NCI-H69 (cell line): ENCODE results near the gene SLC35F2.
A peak's percentile ranks its signal among the peaks of the same experiment; 100 is the strongest.
"Not testable (repeated sequence)": the region's sequence is repeated elsewhere in the genome, so short reads cannot be mapped to it uniquely, and the experiment has no call there.

Source experiments
- DNase-seq: peaks from one replicate; lab custom pipeline; 2025; lab: John Stamatoyannopoulos, UW

Gene SLC35F2, protein sequence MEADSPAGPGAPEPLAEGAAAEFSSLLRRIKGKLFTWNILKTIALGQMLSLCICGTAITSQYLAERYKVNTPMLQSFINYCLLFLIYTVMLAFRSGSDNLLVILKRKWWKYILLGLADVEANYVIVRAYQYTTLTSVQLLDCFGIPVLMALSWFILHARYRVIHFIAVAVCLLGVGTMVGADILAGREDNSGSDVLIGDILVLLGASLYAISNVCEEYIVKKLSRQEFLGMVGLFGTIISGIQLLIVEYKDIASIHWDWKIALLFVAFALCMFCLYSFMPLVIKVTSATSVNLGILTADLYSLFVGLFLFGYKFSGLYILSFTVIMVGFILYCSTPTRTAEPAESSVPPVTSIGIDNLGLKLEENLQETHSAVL

DNA sequence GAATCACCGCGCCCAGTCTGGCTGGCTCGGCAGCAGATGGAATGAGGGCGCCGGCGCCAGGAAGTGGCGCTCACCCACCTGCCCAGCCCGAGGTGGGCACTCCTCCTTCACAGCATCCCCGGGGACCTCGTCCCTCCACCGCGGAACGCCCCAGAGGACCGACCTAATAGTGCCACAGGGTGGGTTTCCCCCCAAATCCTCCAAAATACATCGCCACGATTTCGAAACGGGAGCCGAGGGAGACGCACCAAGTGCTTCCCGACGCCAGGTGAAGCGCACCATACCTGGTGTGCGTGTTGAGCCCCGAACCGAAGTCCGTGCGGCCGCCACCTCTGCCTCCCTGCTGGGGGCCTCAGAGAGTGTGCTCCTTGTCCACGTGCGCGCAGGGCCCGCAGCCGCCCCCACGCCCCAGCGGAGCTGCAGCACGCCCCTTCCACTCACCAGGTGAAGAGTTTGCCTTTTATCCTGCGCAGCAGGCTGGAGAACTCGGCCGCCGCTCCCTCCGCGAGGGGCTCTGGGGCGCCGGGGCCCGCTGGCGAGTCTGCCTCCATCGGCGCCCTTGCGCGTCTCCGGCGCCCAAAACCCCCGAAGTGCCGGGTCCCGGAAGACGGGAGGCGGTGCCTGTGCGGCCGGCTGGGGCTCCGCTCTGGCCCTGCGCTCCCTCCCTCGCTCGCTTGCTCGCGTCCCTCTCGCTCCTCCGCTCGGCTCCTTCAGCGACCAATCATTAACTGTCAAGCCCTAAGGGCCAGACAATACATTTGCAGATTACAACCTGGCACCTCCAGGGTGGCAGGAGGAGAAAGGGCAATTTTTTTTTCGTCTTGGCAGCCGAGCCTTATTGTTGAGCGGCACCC is at the start of gene SLC35F2:
Gene SLC35F2 (minus strand): TSS at position 571 of the 854 bp plus-strand sequence. CDS start 20 bp downstream, at position 551.
- peak; percentile 95 for DNase-seq

DNA sequence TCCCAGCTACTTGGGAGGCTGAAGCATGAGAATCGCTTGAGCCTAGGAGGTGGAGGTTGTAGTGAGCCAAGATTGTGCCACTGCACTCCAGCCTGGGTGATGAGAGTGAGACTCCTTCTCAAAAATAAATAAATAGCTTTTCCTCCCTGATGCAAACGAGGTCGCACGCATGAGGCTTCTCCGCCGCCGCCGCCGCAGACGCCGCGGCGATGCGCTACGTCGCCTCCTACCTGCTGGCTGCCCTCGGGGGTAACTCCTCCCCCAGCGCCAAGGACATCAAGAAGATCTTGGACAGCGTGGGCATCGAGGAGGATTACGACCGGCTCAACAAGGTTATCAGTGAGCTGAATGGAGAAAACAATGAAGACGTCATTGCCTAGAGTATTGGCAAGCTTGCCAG is 49.6 kb upstream of the SLC35F2 start:
- DNase-seq: no peak

DNA sequence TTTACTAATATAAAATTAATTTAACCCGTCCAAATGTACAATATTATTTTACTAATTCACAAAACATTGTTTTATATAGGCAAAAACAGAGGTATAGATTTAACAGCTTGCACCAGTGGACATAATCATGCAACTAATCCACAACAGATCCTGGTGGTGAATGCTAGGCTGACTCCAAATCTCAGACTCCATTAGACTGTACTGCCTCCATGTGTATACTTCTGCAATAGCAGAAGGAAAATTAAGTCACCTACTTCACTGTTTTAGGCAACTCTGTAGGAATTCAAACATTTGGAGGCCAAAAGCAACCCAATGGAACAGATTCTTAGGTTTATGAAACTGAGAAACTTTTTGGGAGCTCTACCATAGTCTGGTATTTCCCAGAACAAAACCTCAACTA is 39.7 kb upstream of the SLC35F2 start:
- peak; percentile 52 for DNase-seq

DNA sequence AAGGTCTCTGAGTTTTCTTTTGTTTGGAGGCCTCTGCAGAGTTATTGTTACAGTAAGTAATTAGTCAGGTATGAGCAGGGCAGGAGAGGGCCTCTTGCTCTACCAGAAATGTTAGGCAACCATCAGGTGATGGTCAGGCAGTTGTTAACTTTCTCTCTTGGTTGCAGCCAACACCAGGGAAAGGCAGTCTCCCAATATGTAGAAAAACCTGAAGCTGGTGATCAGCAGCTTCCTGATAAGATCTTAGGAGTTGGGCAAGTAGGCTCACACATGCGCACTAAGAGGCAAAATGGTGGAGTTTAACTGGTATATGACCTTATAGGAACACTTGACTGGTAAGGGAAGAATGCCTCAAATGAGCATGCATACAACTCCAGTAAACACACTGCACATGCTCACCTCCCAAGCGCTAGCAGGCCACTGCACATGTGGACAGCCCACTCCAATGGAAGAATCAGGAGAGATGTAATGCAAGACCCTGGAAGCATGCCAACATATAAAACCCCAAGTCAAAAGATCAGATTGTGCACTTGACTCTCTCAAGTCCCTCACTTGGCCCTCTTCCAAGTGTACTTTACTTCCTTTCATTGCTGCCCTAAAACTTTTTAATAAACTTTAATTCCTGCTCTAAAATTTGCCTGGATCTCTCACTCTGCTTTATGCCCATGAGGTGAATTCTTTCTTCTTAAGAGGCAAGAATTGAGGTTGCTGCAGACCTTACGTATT is 23.7 kb upstream of the SLC35F2 start:
- no peak for DNase-seq

DNA sequence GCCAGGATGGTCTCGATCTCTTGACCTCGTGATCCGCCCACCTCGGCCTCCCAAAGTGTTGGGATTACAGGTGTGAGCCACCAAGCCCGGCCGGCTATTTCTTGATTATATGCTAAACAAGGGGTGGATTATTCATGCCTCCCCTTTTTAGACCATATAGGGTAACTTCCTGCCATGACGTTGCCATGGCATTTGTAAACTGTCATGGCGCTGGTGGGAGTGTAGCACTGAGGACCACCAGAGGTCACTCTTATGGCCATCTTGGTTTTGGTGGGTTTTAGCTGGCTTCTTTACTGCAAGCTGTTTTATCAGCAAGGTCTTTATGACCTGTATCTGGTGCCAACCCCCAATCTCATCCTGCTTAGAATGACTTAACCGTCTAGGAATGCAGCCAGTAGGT is 22.9 kb upstream of the SLC35F2 start:
- DNase-seq: not testable (repeated sequence)

DNA sequence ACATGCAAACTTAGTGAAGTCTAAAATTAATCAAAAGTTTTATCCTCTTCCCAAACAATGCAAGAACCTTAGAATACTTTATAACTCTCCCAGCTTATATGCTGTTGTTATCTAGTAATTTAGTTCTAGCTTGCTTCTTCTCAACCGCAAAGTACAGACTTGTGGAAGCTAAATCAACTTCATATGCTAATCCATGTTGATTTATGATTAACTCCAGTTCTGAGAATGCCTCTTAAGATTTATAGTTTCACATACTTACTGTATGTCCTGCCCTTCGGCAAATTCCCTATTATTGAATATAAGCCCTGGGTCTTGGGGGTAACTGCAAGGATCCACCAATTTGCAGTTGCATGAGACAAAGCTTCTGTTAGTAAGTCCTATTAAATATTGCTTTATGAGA is 17.6 kb upstream of the SLC35F2 start:
- no peak for DNase-seq

DNA sequence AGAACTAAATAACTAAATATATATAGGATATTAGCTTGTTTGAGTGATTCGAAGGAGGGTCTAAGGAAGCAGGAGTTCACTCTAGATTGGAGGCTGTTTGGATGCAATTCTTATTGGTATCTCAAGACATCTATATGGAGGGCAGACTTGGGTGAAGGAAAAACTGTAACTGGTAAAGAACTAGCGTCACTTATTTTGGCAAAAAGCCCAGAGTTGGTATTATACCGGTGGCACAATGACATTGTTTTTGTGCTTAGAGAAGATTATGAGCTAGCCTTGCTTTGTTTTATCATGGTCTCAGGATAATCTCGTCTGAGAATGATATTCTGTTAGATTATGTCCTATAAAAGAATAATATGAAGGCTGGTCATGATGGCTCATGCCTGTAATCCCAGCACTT is 6.0 kb upstream of the SLC35F2 start:
- peak; percentile 22 for DNase-seq

DNA sequence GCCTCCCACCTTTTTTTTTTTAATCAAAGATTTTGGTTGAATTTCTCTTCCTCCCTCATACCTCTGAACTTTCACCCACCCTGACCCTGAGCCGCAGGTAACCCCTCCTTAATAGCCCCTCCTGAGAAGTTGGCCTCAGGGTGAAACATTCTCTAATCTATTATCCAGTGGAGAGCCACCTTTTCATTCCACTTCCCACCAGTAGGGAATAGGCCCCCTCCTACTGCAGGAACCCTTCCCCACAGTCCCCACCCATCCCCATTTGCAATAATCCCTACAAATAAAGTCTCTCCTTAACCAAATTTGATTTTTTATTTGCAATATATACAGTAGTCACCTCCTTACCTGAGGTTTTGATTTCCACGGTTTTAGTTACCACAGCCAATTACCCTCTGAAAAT is 2.1 kb upstream of the SLC35F2 start:
- peak; percentile 42 for DNase-seq

DNA sequence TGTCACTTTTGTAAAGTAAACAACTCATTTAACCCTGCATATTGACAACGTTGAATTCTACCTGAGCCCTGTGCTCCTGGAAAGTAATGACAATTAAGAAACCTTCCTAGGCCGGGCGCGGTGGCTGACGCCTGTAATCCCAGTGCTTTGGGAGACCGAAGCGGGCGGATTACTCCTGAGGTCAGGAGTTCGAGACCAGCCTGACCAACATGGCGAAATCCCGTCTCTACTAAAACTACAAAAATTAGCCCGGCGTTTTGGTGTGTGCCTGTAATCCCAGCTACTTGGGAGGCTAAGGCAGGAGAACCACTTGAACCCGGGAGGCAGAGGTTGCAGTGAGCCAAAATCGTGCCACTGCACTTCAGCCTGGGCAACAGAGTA is 1.6 kb upstream of the SLC35F2 start:
- peak; percentile 39 for DNase-seq

DNA sequence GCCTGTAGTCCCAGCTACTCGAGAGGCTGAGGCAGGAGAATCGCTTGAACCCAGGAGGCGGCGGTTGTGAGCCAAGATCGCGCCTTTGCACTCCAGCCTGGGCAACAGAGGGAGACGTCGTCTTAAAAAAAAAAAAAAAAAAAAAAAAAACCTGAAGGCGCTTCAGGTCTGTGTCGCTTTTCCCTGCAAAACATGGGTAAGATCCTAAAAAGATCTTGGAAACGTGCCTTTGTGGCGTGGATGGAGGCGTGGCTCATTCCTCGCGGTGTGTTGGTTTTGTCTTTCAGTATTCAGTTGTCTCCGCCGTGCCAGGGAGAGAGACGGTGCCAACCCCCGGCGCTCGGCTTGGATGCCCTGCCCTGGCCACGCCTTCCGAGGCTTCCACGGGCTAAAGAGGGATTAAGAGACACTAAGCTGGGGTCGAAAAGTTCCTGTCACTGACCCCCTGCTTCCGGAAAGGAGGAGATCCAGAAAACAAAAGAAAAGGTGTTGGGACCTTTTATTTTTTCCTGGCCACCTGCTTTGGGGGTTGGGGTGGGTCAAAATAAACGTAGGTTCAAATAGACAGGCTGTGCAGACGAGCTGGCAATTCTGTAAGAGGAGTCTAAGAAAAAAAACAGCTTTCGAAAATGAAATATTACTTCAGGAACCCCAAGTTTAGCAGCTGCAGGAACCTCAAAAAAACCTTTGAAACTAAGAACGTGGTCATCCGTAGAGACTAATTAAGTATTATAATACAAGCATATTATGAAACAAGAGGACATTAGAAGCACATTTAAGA is 1.1 kb upstream of the SLC35F2 start:
- DNase-seq: peak; percentile 86

DNA sequence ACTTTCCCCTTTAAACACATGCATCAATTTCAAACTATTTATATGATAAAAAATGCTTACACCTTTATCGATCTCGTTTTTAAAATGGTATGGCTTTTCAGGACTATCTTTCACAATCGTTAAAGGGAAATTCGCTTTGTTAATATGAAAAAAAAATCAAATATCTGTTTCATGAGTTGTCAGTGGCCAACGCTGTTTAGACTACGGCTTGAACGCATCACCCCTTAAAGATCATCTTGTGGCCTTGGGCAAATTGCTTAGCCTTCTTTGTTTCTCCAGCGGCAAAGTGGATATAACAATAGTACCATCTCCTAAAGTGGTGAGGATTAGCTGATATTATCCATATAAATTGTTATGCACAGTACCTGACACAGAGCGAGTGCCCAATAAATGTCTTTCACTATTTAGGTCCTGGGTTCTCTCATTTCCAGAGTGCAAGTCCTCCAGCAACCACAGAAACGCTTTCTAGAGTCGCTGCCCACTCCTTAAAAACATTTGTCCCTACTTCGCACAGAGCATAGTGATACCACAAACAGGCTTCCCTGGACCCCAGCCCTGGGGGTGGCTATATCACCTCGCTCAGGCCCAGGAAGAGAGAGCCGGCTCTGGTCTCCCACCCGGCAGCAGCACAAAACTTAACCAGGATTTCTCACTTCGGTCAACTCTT is 904 bp downstream of the SLC35F2 start:
- no peak for DNase-seq

DNA sequence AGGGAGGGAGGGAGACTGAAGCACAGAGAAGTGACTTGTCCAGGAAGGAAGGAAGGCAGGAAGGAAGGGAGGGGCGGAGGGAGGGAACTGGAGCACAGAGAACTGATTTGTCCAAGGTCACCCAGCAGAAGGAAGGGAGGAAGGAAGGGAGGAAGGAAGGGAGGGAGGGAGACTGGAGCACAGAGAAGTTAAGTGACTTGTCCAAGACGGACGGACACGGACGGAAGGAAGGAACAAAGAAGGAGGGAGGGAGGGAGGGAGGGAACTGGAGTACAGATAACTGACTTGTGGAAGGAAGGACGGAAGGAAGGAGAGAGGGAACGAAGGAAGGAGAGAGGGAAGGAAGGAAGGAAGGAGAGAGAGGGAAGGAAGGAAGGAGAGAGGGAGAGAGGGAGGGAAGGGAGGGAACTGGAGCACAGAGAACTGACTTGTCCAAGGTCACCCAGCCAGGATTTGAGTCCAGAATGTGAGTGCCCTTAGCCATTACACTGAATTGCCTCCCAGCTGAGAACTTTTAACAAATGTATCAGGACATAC is 1.5 kb downstream of the SLC35F2 start:
- DNase-seq: peak; percentile 57

DNA sequence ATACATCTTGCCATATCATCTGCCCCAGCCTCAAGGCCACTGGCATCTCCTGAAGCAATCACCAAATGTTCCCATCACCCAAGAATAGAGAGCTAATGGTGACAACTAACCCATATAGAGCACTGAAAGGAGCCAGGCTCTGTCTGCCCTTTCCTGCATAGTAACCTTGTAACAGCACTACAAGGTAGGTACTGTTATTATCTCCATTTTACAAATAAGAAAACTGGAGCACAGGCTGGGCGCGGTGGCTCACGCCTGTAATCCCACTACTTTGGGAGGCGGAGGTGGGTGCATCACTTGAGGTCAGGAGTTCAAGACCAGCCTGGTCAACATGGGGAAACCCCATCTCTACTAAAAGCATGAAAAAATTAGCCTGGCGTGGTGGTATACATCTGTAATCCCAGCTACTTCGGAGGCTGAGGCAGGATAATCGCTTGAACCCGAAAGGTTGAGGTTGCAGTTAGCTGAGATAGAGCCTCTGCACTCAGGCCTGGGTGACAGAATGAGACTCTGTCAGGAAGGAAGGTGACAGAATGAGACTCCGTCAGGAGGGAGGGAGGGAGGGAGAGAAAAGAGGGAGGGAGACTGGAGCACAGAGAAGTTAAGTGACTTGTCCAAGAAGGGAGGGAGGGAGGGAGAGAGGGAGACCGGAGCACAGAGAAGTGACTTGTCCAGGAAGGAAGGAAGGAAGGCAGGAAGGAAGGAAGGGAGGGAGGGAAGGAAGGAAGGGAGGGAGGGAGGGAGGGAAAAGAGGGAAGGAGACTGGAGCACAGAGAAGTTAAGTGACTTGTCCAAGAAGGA is 2.2 kb downstream of the SLC35F2 start:
- DNase-seq: peak; percentile 12

DNA sequence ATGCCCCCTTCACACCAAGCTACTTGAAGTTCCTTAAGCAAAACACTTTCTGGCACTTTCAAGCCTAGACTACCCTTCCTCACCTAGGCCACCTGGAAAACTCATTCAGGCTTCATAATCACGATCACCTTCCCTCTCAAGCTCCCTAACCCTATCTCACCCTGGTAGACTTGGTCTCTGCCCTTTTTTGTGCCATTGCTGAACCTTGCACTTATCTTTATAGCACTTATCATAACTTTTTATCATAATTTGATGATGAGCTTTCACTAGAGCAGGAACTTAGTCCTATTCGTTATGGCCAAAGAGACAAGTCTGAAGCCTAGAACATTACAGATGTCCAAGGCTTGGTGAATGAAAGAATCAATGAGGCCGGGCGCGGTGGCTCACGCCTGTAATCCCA is 5.5 kb downstream of the SLC35F2 start:
- no peak for DNase-seq

DNA sequence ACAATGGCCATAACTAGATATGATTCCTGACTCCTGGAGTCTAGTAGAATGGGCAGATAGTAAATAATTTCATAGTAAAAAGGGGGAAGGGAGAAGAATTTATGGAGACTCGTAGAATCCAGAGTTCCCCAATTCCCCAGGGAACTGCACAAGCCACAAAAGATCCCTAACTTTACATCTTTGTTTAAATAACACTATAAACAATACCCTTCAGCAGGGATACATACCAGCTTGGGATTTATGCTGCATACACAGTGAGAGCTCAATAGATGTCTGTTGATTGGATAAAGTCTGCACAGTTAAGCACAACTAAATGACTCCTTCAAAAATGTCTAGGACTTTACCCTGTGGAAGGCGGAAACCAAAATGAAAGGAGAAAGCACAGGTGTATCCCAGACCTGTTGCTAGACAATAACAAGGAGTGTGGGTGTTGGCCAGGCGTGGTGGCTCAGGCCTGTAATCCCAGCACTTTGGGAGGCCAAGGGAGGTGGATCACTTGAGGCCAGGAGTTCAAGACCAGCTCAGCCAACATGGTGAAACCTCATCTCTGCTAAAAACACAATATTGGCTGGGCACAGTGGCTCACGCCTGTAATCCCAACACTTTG is 6.8 kb downstream of the SLC35F2 start:
- DNase-seq: no peak

DNA sequence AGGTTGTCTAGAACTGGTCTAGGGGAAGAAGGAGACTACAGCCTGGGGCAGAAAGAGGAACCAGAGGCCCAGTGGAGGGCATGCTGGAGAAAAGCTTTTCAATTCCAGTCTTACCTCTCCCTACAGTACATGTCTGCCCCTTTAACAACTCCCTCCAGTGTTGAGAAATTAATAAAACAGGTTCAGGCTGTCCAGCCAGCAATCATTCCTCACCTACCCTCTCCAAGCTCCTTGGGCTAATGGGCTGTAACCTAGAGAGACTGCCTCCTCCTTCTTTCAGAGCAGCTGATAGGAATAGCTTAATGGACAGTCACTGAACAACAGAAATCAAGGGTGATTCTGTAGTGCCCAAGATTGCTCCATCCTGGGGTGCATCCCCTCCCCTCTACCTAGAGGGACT is 8.8 kb downstream of the SLC35F2 start:
- DNase-seq: no peak

DNA sequence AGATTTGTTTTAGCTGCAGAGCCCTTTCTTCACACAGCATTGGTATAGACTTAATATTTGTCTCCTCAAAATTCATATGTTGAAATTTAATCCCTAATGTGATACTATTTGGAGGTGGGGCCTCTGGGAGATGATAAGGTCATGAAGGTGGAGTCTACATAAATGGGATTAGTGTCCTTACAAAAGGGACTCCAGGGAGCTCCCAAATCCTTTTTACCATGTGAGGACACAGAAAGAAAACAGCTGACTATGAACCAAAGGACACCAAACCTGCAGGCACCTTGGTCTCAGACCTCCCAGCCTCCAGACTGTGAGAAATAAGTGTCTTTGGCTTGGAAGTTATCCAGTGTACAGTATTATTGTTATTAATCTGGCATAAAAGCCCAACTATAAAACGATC is 10.2 kb downstream of the SLC35F2 start:
- DNase-seq: no peak

DNA sequence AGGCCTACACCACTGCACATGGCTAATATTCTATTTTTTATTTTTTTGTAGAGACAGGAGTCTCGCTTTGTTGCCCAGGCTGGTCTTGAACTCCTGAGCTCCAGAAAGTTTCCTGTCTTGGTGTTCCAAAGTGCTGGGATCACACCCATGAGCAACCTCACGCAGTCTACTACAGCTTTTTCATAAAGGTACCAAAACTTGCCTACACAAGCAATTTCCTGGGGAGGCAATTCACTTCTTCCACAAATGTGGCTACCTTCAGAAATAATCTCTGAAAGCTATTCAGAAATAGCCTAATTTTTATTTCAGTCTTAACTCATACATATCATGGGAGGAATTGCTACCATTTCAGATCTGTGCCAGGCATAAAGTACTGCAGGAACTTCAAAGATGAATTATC is 11.4 kb downstream of the SLC35F2 start:
- DNase-seq: no peak

DNA sequence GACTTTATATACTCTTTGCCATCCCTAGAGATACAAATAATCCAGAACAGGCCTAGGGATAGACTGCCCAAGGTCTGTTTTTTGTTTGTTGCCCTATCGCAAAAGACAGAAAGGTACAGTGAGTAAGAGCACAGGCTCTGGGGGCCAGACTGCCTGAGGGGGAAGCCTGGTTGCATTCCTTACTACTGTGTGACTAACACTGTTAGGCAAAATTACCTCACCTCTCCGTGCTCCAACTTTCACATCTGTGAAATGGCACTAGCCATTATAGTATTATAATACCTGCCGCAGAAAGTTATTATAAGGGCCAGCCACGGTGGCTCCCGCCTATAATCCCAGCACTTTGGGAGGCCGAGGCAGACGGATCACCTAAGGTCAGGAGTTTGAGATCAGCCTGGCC is 14.5 kb downstream of the SLC35F2 start:
- DNase-seq: no peak
